Stimulated activated CD4-positive, alpha-beta T cell treated with anti-CD3 and anti-CD28 coated beads, Interleukin-12 subunit alpha, Interleukin-12 subunit beta, amount 100 ng/mL, for 24 hours (primary cell): ENCODE data around the gene CNTNAP3B.
"Not testable (repeated sequence)": the region's sequence is repeated elsewhere in the genome, so short reads cannot be mapped to it uniquely, and the experiment has no call there.

Source experiments
- DNase-seq, 2 experiments: peaks; one replicate each; pipeline ENCODE4 v3.0.0-alpha.2; 2020; ENCODE audit warnings: low read depth in 2 of 2

The CNTNAP3B gene

GRCh38 chr9:41977965-41978600 is 151.1 kb downstream of the CNTNAP3B start:
- DNase-seq = not testable (repeated sequence)

DNA sequence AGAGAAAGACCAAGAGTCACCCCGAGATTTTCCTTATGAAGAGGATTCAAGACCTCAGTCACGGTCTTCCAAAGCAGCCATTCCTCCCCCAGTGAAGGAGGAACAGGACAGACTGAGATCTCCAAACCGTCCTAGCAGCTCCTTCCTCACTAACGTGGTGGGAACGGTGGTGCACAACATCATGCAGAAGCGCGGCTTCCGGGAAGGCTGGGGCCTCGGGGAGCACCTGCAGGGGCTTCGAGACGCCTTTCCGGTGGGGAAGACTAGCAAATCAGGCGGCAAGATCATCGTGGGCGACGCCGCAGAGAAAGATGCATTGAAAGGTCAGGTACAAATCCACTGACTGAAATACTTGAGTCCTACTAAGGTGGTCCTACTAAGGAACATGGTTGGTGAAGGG is 154.3 kb downstream of the CNTNAP3B start:
- DNase-seq = not testable (repeated sequence)

- not testable (repeated sequence) for DNase-seq
These were observed 176.2 kb downstream of the CNTNAP3B start for GRCh38 chr9:41953007-41953406.

- DNase-seq = not testable (repeated sequence)
These were observed 187.5 kb downstream of the CNTNAP3B start for GRCh38 chr9:41941738-41942137.

DNA sequence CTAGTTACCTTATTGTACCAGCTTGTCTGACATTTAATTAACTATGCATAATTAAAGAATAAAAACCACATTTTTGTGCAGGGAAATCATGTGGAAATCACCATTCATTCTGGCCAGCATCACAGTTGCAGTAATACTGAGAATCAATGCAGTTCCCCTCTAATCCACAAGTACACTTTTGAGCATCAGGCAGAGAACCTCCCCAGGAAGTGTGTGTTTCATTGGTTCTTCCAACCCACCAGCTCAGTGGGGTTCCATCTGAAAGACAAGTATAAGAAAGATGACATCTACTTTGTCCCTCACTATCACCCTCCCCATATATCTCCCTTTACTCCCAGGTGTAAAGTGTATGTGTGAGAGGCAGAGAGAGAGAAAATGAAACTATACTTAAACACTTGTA is 191.1 kb downstream of the CNTNAP3B start:
- DNase-seq = not testable (repeated sequence)

DNA sequence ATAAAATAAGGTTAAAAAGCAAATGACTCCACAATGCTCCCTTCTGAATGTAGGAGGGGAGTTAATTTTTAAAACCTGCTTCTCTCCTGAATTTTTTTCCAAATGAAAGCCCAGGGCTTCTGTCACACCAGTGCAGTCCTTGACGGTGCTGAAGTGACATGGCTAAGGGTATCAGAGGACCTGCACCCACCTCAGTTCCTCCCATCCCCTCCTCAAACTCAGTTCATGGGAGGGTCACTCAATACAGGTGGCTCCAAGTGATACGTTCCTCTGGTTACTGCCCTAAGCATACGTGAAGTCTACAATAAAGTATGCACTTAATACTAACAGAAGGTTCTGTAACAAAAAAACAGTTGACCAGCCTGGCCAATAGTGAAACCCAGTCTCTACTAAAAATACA is 193.5 kb downstream of the CNTNAP3B start:
- not testable (repeated sequence) for DNase-seq

DNA sequence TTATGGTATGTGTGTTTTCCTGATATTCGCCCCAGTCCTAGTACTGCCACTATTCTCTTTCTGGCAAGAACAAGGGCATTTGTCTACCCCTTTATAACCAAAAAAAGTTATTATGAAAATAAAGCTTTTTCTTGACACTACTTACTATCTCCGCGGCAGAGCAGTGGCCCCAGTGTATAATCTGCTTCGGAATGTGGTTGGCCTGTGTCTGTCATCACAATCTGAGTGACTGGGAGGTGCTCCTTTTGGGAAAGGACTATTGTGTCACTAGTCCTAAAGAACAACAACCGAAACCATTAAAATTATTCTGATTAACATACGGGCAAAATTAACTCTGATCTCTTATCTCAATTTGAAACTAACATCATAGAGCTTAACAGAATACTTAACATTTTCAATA is 200.1 kb downstream of the CNTNAP3B start:
- DNase-seq = not testable (repeated sequence)

DNA sequence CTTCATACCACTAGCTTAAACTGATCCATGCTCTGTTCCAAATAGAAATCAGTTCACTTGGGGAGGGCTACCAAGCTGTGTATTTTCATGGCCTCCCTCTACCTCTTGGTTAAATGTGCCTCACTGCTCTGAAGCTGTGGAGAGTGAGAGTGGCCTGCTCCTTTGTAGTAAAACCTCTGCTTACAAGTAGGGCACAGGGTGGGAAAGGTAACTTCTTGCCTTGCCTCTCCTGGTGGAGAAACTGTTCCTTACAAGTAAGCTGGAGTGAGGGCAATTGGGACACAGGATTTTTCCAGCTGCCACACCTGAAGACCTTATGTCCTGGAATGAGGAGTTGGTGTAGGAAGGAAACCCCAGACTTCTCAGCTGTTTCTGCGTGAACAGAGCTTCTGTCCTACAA is 211.9 kb downstream of the CNTNAP3B start:
- DNase-seq = not testable (repeated sequence)

DNA sequence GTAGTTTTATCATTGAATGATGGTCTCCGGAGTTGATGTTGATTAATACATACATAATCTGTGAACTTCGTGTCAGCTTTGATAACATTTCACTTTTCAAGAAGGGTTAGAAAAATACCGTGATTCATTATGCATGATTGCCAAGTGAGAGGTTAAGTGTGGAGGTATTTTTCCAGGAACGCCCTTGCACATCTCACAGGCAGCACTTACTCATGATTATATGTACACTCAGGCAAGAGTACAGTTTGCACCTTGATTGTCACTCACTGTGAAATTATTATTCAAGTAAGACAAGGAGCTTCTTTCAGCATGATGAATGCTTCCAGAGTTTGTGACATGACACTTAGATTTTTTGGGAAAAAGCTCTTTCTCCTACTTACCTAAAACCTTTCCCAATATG is 223.7 kb downstream of the CNTNAP3B start:
- not testable (repeated sequence) for DNase-seq

DNA sequence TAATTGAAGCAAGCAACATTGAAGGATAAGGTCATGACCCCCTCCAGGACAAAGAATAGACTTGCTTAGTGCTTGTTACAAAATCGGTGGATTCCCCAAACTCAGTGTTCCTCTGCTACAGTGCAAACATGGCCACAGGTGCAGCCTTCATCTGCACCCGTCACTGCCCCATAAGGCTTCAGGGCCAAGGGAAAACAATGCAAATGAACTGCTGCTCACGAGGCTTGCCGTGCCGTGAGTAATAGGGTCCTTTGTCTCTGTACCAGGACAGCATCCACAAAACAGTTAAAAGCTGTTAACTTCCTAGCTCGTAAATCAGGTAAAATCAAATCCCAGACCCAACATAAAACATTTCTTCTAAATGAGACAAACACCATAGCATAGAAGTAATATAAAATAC is 226.5 kb downstream of the CNTNAP3B start:
- DNase-seq = not testable (repeated sequence)

DNA sequence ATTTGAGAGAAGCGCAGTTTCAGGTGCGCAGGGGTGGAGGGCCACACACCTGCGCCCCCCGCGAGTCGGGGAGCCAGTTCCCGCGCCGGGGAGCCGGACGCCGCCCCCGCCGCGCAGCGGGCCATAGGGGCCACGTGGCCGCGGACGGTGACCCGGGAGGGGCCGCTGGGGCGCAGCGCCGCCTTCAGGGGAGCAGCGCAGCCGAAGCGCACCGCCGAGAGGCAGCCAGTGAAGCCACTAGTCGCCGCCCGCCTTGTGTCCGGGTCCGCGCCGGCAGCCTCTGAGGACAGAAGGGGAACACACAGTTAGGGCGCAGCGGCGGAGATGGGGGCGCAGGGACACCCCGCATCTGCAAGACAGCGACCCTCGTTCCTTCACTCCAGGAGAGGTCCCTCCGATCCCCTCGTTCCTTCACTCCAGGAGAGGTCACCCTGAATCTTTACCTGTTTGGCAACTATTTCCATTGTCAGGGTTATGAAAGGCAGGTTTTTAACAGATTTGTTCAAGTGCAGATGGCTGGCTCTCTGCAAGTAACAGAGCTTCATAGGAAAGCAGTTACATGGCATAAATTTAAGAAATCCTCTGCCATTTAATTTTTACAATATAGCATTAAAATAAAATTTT is 230.4 kb downstream of the CNTNAP3B start:
- not testable (repeated sequence) for DNase-seq

DNA sequence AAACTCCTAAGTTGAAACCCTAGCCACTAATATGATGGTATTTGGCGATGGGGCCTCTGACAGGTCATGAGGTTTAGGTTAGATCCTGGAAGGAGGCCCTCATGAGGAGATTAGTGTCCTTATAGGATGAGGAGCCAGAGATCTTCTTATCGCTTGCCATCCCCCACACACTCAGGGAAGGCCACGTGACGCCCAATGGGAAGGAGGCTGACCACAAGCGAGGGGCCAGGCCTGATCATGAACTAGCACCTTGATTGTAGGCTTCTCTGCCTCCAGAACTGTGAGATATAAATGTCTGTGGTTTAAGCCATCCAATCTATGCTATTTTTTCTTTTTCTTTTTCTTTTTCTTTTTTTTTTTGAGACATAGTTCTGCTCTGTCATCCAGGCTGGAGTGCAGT is 254.7 kb downstream of the CNTNAP3B start:
- not testable (repeated sequence) for DNase-seq

DNA sequence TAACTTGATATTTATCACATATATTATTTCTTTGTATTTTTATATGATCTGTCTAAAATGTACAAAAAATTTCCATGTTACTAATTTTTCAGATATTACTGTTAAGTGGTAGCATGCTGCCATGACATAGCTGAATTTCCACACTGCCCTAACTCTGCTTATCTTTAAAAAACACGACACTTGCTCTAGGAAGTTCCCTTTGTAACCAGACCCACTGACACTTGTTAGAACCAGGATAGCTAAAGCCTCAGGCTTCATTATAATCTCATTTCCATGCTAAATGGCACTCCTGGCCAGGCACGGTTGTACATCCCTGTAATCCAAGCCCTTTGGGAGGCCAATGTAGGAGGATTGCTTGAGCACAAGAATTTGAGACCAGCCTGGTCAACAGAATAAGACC is 273.8 kb downstream of the CNTNAP3B start:
- not testable (repeated sequence) for DNase-seq

DNA sequence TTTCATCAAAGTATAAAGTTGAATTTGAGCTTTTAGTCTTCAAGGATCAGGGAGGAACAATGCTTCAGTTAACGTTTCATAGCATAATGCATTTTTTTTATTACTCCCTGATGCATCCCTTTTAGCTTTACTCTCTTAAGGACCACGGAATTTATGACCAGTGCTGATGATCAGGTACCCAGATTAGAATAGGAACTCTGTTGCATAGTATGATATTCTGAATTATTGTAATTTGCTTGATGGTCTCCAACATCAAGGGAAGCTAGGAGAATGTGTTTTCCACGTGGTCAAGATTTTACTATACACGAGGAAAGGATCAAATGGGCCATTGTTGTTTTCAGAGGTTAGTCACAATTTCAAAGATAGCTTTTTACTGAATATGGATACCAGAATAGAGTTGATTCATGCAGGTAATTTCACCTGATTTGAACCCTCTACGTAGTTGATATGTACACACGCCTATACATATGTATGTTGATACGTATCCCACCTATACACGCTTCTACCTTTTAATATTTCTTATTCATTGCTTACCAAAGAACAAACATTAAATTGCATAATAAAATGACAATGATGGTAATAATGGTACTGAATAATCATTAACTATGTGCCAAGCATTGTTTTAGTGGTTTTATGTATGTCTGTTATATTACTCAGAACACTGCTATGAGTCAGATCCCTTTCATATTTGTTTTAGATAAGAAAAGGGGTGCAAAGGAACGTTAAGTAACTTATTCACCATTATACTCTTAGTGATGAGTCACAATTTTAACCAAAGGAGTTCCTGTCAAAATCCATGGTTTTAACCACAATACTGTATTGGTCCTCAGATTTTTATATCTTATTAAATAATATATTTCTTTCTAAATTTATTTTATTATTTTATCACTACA is 277.1 kb downstream of the CNTNAP3B start:
- DNase-seq = not testable (repeated sequence)

DNA sequence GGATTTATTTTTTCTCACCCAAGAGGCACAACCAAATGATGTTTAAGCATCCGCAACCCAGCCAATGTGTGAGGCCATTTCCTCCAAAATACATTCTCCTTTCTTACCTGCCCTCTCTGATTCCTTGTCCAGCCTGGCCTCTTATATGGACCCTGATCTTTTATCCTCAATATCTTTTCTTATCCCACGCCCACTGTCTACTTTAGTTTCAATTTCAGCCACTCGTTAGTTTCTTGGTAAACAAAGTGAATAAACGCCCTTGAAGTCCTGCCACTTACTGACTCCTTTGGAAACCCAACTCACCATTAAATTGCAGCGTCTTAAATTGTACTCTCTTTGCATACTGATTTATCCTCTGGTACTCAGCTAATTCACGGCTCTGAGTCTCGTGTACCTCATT is 281.4 kb downstream of the CNTNAP3B start:
- DNase-seq = not testable (repeated sequence)
